HuH-7 (cell line): ENCODE results near the gene CUEDC1.
"Not testable (repeated sequence)": the region's sequence is repeated elsewhere in the genome, so short reads cannot be mapped to it uniquely, and the experiment has no call there.

Experiments used
- DNase-seq: peaks from one replicate; pipeline ENCODE4 v3.0.0; 2011; ENCODE audit warnings: low spot score

Gene CUEDC1

DNA sequence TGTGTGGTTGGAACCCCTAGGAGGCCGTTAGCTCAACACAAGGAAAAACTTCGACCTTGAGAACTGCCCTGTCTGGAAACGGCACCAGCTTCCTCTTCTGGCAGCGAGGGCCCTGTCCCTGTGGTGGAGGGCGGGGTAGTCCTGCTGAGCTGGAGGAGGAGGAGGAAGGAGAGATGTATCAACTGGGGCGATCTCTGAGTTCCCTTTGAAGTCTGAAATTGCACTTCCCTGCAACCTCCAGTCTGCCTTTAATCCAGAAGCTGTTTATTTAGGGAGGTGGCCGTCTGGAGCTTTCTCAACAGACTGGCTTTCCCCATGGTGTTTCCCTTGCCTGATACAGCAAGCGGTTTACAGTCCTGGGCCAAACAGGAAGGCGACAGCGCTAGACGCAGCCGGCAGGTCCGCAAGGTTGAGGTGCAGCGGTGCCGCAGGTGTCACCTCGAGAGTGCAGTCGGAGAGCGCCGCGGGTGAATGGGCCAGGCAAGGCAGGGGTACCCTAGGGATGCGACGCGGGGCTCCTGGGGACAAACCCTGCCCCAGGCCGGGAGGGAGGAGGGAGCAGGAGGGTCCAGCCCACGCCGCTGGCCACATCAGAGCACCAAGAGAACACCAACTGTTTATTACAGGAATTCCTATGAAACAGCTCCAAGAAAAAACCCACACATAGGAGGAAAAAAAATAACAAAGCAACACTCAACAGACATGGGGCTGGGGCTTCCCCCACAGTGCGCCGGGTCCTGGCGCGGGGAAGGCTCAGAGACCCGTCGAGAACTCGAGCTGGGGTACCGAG lies 94.0 kb downstream of the CUEDC1 start:
- peak; percentile 67 for DNase-seq

DNA sequence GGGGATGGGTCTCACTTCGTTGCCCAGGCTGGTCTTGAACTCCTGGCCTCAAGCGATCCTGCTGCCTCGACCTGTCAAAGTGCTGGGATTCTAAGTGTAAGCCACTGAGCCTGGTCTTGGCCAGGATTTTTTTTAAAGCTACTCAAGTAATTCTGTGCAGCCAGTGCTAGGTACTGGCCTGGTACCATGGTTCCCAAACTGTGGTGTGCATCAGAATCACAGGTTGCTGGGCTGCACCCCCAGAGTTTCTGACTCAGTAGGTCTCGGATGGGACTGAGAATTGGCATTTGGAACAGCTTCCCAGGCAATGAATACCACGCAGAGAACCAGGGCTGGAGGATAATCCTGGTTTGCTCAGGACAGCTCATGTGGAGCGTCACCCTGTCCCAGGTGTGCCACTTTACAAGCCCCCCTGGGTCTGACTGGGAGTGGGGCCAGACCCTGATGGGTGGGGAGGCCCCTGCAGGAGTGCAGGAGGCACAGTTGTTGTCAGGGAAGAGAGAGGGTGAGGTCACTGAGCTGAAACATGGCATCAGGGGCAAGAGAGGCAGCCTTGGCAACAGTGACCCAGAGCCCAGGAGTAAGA lies 94.7 kb downstream of the CUEDC1 start:
- DNase-seq = no peak

DNA sequence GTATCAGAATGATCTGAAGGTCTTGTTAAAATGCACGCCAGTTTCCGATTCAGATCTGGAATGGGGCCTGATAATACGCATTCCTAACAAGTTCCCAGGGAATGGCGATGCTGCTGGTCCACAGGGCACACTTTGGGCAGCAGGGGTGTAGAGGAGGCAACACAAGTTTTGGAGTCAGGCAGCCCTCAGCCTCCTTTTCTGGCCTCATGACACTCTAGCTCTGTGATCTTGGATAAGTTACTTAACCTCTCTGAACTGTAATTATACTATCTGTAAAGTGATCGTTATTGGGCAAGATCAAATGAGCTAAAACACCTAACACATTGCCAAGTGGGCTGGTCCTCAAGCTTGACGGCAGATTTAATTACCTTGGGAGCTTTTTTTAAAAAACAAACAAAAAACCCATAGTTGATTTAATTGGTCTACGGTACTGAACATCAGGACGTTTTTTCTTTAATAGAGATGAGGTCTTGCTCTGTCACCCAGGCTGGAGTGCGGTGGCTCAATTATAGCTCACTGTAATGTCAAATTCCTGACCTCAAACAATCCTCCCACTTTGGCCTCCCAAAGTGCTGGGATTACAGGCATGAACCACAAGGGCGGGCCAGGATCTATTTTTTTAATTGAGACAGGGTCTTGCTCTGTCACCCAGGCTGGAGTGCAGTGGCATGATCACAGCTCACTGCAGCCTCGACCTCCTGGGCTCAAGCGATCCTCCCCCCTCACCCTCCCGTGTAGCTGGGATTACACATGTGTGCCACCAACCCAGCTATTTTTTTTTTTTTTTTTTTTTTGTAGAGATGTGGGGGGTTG lies 95.4 kb downstream of the CUEDC1 start:
- no peak for DNase-seq

DNA sequence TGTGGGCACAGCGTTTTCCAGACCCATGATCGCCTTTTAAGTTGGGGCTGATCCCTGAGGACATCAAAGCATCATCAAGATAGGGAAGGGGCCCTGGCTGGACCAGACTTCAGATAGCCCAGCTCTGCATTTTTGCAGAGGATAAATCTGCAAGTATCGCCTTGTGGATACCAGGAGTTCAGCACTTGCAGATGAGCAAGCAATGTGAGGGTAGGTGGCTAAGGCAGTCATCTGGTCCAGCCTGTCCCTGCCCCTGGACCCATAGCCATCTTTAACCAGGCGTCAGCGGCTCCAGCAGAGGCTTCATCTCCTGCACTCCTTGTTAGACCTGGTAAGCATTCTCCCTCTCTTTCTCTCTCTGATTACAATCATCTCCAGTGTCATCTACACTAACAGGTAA lies 96.4 kb downstream of the CUEDC1 start:
- no peak for DNase-seq

DNA sequence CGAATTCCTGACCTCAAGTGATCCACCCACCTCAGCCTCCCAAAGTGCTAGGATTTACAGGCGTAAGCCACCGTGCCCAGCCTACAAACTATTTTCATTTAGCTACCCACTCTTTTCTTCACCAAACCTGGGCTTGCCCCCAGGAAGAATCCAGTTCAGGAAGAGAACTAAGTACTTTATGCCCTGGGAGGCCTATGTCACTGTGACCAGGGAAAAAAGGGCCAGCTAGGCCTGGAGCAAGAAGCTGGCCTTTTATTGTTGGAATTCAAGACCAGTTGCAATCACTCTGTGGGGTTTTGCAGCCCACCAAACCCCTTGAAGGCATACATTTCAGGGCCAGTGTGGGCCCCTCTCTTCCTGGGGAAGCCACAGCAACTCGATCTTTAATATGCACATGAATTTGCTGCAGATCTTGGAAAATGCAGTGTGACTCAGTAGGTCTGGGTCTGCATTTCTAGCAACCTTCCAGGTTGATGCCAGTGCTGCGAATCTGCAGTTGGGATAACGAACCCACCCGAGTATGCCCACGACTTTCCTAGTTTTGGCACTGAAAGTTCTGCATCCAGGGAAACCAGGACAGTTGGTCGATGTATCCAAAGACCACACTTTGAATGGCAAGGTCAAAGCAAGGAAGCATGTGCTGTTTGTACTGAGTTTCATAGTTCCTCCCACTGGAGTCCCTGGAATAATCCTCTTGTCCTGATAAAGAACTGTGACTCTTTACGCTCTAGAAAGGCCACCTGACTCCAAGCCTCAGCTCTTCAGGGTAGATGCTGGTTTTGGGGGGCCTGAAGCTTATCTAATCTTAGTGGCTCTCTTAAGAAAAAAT lies 98.2 kb downstream of the CUEDC1 start:
- DNase-seq = no peak

DNA sequence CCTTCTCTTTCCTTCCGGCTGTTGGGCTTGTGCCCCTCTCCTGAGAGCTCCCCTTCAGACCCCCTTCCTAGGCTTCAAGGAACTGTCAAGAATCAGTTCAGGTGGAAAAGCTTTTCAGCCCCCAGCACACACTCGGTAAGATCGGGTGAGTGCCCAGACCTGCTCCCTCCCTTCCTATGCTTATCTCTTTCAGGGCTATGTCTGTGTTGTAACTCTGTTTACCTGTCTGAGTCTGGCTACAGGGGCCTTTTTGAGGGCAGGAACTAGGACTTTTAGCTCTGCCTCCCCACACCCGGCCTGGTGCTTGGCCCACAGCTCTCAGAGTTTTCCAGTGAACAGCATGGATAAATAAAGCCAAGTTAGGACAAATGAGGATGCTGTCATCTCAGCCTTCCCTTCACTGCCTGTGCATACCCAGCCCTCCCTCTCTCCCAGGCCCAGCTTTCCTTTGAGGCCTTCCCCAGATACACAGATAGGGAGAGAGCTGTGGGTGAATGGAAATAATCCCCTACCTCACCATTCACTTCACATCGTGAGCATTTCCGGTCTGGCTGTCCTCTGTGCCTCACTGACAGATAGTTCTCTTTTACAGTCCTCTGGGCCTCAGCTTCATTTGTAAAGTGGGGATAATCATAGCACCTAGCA lies 99.7 kb downstream of the CUEDC1 start:
- peak; percentile 51 for DNase-seq

DNA sequence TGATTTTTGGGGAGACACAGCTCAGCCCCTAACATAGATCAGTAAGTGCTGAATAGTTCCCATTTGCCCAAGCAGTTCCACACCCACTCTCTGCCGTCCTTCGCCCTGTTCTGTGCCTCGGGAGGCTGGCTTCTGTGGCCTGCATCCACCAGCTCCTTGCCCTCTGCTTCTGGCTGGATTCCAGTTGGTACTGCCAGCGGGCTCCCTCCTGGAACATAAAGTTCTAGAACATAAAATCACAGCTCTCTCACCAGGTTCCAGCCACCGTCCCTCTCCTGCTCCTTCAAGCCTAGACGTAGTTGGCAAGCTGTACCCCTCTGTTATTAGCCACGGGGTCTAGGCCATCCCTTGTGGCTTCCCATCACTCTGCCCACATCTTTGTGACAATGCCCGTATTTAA lies 101.5 kb downstream of the CUEDC1 start:
- no peak for DNase-seq

DNA sequence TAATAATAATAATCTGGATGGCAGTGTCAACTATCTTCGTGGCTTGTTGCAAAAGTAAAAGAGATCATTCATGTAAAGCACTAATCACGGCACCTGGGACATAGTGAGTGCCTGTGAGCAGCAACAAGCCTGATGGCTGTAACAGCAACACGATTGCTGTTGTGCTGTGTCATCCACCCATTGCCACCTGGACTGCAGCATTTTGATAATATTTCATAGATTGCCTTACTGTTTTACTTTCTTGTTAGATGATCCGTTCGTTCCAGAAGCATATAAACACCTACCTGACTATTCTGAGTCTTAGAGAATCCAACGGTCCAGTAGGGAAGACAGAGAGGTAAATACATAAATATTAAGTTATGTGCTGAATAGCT lies 102.3 kb downstream of the CUEDC1 start:
- no peak for DNase-seq

DNA sequence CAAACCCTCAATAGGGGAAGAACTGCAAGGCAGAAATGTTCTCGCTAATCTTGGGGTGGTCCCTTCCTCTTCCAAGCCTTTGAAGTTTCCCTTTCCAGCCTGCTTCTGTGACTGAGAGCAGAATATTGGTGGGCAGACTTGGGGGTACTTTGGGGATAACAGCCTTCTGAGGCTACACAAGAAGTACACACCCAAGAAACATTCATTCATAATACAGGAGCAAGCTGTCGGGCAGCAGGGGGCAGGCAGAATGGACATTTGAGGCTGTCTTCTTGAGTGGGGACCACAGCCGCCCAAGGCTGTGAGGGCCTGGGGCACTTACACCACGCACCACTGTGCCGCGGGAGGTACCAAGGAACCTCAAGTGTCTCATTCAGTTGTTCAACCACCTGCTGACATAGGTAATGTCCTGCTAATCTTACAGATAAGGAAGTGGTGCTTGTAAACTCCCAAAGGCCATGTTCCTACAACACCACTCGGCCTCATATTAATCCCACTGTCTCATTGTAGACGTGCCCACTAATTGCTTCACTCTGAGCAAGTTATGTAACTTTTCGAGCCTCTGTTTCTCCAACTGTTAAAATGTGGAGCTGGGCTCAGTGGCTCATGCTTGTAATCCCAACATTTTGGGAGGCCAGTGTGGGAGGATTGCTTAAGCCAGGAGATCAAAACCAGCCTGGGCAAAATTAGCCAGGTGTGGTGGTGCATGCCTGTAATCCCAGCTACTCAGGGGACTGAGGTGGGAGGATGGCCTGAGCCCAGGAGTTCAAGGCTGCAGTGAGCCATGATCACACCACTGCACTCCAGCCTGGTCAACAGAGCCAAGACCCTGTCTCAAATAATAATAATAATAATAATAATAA lies 102.9 kb downstream of the CUEDC1 start:
- DNase-seq = no peak

DNA sequence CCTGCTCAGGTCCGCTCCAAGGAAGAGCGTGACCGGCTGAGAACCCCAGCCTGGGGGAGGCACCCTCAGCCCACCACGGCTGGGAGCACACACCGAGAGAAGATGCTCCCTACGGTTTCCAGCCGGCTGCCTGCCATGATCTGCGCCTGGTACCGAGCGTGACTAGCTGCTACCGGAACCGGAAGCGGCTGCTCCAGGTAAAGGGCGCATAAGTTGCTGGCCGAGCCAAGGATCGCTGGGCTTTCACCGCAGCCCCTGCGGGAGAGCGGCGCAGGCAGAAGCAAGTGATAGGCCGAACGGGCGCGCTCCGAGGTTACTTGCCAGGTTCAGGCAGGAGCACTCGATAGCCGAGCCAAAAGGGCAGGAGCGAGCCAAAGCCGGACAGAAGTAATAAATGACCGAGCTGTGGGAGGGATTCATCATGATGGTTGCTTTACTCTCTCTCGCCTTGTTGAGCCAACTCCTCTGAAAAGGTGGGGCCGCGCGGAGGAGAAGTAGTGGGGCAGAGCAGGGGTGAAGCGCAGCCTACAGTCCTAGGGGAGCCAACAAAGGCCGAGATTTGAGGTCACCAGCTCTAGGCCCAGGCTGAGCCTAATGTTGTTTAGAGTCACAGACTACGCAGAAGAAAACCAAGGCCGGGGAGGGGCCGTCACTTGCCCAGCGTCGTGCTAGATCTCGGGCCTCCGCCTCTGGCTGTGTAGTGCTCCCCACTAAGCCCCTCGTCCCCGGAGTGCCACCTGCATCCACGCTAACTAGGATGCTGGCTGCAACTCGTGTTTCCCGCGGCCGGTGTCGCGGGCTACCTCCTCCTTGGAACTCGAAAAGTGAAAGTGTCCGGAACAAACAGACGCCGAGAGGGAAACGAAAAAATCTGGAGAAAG lies 105.1 kb downstream of the CUEDC1 start, which contains the start of gene MRPS23:
MRPS23 (minus strand) TSS at position 171 of the 881 bp plus-strand sequence; CDS start at position 137, 34 bp downstream.
- DNase-seq = peak; percentile 89

DNA sequence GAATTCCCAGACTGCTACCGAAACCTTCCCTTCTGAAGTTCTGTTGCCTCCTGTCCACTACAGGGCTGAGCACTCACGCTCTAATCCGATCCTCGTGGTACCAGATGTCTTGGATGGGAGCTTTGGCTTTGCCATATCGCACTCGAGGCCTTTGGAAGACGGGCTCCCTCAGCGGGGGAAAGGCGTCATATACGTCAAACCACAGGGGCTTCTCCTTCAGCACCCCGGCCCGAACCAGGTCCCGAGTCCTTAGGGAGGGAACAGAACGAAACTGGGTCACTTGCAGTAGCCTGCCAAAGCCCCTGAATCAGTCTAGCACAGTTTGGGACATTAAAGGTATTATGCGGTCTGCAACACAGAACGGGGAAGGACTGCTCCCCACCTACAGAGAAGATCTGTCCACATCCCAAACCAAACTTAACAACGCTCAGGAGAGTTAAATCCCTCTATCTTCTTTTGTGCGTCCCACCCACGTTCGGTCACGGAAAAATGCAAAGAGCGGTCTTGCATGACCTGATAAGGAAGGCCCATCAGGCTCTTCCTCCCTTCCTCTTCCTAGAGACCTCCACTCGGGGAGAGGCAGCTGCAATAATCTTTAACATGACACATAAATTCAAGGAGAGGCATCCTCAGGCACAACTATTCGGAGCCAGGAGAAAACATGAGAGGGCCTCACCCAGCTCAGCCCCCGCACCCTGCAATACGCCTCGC lies 105.9 kb downstream of the CUEDC1 start:
- no peak for DNase-seq

DNA sequence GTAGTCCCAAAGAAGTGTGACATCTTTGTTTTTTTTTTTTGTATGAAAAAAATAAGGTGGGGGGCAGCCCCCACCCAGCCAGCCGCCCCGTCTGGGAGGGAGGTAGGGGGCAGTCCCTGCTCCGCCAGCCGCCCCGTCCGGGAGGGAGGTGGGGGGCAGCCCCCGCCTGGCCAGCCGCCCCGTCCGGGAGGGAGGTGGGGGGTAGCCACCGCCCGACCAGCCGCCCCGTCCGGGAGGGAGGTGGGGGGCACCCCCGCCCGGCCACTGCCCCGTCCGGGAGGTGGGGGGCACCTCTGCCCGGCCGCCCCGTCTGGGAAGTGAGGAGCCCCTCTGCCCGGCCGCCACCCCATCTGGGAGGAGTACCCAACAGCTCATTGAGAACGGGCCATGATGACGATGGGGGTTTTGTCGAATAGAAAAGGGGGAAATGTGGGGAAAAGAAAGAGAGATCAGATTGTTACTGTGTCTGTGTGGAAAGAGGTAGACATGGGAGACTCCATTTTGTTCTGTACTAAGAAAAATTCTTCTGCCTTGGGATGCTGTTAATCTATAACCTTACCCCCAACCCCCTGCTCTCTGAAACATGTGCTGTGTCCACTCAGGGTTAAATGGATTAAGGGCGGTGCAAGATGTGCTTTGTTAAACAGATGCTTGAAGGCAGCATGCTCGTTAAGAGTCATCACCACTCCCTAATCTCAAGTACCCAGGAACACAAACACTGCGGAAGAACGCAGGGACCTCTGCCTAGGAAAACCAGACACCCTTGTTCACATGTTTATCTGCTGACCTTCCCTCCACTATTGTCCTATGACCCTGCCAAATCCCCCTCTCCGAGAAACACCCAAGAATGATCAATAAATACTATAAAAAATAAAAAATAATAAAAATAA lies 108.9 kb downstream of the CUEDC1 start:
- DNase-seq = not testable (repeated sequence)

DNA sequence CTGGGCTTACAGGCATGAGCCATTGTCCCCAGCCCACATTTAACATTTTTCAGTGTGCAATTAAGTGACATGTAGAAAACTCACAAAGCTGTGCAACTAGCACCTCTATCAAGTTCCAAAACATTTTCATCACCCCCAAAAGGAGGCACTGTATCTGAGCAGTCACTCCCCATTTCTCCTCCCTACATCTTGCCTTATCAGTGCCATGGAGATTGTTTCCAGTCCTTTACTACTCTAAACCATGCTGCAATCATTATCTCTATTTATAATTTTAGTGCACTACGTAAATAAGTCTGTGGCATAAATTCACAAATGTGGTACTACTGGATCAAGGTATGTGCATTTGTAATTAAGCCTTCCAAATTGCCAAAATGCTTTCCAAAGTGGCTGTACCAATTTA lies 112.9 kb downstream of the CUEDC1 start:
- DNase-seq = no peak

DNA sequence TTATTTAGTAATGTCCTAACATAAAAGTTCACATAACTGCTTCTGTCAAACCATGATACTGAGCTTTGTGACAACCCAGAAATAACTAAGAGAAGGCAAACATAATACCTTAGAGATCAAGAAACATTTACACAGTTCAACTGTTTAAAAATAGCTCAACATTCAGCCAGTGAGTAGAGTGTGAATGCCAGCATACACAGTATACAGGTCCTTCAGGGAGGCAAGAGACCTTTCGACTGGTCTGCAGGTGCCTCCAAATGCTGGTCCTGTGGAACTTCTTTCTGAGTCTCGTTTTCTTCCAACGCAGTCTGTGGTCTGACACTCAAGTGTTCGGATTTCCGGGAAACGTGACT lies 115.7 kb downstream of the CUEDC1 start:
- DNase-seq = no peak

DNA sequence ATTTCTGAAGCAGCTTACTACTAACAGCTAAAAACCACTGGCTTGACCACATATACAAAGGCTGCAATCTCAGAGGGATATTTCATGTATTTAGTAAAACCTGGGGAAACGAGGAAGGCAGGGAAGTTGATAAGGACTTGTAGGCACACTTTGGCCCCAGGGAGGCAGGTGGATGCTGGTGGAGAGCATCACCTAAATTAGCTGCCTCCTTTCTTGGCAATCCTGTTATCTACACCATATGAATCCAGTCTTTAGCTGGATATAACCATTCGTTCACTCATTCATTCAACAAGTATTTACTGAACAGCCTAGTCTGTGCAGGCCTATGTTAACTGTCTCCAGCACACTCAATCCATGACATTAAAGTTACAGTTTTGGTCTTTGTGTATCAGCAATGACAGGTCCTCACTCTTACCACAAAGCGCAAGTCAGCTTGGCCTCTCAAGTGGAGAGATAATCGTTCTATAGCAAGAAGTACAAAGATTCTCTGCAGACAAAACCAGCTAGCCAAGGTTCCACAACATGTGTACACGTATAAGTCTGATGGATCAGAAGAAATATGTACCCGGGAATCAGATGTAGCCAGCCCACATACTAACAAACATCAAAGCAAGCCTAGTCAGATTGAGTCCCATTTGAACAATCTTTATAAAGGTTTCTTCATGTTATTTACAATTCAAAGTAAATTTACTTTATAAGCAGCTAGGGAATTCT lies 116.2 kb downstream of the CUEDC1 start:
- no peak for DNase-seq

DNA sequence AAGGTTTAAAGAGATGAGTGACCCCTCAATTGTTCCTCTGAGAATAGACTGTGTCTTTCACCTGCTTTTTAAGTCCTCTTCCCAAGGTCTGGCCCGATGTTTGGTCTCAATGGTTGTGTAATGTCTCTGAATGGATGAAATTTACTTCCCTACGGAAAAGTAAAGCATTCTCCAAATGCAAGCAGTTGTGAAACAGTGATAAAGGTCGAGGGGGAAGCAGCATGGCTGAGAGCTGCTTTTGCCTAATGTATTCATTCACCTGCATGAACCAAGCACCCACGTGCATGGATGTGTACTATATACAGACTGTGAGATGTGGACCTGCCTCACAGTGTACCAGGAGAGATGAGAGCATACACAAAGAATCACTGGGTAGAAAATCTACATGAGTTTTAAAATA lies 116.8 kb downstream of the CUEDC1 start:
- DNase-seq = peak; percentile 57

DNA sequence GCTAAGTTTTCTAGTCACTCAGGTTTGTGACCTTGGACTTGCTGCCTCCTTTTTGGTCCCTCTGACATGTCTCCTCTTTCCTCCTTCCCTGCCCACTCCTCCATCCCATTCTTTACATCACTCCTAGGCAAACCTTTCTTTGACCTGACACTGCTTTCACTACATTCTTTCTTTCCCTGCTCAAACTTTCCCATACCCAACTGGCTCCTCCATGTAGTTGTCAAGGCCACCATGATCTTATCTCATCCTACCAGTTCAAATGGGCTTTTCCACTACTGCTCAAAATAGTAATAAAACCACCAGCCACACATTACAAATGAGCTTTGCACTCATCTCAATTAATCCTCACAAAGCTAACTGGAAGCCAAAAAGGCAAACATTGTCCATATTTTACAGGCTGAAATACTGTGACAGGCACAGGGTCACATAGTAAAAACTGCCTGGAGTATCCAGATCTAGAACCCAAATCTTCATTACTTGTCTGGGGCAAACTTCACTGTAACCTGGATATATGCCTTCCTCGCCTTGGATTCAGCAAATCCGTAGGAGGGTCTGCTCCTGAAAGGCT lies 119.8 kb downstream of the CUEDC1 start:
- no peak for DNase-seq
